Right cardiac atrium (tissue), 5 donors: ENCODE data around the gene LHPP. TPM values are rescaled to one million over a fixed set of nuclear protein-coding genes. Genes with fewer than 3 reads are reported as not detected.
A peak's percentile ranks its signal among the peaks of the same experiment; 100 is the strongest.

Experiments
- ATAC-seq, 2 donors: fragments of 200-7000 bp; cut with Tn5 transposase; one replicate each; pipeline versions ENCODE4 v1.8.0 to v1.9.1; 2020; ENCODE audit warnings: moderate library complexity in 2 of 2, mild to moderate bottlenecking in 1 of 2
- DNase-seq, 3 donors: peaks; one replicate each; pipeline ENCODE4 v3.0.0-alpha.2; 2020
- H3K27ac ChIP-seq: one replicate; pipeline ENCODE4 v1.5.1; 2013; ENCODE audit warnings: mild to moderate bottlenecking, low read length, control low read depth, moderate library complexity
- H3K27me3 ChIP-seq: one replicate; pipeline ENCODE4 v1.6.1; 2013; ENCODE audit not compliant: control insufficient read depth, insufficient read depth
- H3K4me1 ChIP-seq: one replicate; pipeline ENCODE4 v1.6.1; 2013; ENCODE audit warnings: low read length; ENCODE audit not compliant: control insufficient read depth, insufficient read depth
- H3K4me3 ChIP-seq: one replicate; pipeline ENCODE4 v1.5.1; 2013; ENCODE audit warnings: low read length, control low read depth
- H3K9me3 ChIP-seq: one replicate; pipeline ENCODE4 v1.6.1; 2013; ENCODE audit warnings: low read length; ENCODE audit not compliant: control insufficient read depth
- WGBS: extraction: QIAGEN DNeasy Blood & Tissue Kit; methylation state at CpG from one replicate; pipeline ENCODE4 v1.1.7; 2013; 5-methylcytosine and 5-hydroxymethylcytosine counted together
- intact Hi-C, 4 donors: fragments of 100-400 bp; cut with DNase I; formaldehyde crosslinking; loops; one replicate each; pipeline versions ENCODE4 v1.11.0 to v1.14.0; 2022 to 2023
- long read RNA-seq, 4 donors: library from polyadenylated mRNA; unstranded; transcript quantifications; one replicate each; pipeline ENCODE4 v2.0.0, GENCODE V29; 2020 to 2021
- polyA plus RNA-seq: library from polyadenylated mRNA; stranded (reverse); fragments of 200-250 nt; gene quantifications from one replicate; pipeline ENCODE4 v1.2.3, GENCODE V29; 2013
- total RNA-seq, 4 donors: library from RNA; stranded (reverse); fragmentation: NEBNext Ultra II Directional; extraction: Animal tissue kit (Norgen Biotek cat#: 25700); gene quantifications; one replicate each; pipeline ENCODE4 v1.2.1, GENCODE V29; 2021
- donor health status: healthy with polysubstance abuse.
- donor health status: DM: no; HTN: yes; CAD: no.
- donor health status: DM: no; HTN: no; CAD: no.
- donor health status: DM: no; HTN: yes; CAD: no; lungs with severe emphysema.
- donor health status: DM: yes; HTN: yes; CAD: no.

Gene LHPP, protein sequence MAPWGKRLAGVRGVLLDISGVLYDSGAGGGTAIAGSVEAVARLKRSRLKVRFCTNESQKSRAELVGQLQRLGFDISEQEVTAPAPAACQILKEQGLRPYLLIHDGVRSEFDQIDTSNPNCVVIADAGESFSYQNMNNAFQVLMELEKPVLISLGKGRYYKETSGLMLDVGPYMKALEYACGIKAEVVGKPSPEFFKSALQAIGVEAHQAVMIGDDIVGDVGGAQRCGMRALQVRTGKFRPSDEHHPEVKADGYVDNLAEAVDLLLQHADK
- total RNA-seq (10 to 100 TPM; 18.3 to 24.9 (median 20.0) TPM), polyA plus RNA-seq (17.8 TPM)
- long read RNA-seq, donor 1, transcript LHPP-202 (7 exons, 1,622 nt), result major isoform, 24 of 47 reads
- long read RNA-seq, donor 1, transcript LHPP-203 (6 exons, 840 nt), result minor isoform, 5 of 47 reads
- long read RNA-seq, donor 1, partial matches to known transcripts, result 3 of 47 reads
- long read RNA-seq, donor 1, other reads (novel, unspliced or antisense), result 14 of 47 reads
- long read RNA-seq, donor 2, transcript LHPP-202 (7 exons, 1,622 nt), result major isoform, 8 of 19 reads
- long read RNA-seq, donor 2, transcript LHPP-203 (6 exons, 840 nt), result minor isoform, 5 of 19 reads
- long read RNA-seq, donor 2, partial matches to known transcripts, result 3 of 19 reads
- long read RNA-seq, donor 2, other reads (novel, unspliced or antisense), result 3 of 19 reads
- long read RNA-seq, donor 3, transcript LHPP-202 (7 exons, 1,622 nt), result major isoform, 13 of 24 reads
- long read RNA-seq, donor 3, partial matches to known transcripts, result 0 of 24 reads
- long read RNA-seq, donor 3, other reads (novel, unspliced or antisense), result 10 of 24 reads
- long read RNA-seq, donor 4, transcript LHPP-202 (7 exons, 1,622 nt), result major isoform, 11 of 24 reads
- long read RNA-seq, donor 4, transcript LHPP-203 (6 exons, 840 nt), result minor isoform, 5 of 24 reads
- long read RNA-seq, donor 4, partial matches to known transcripts, result 1 of 24 reads
- long read RNA-seq, donor 4, other reads (novel, unspliced or antisense), result 7 of 24 reads

GRCh38 chr10:124461642-124462347, at the start of gene LHPP:
TSS of gene LHPP (plus strand) at chr10:124461823. CDS start at chr10:124461863, 40 bp downstream.
- intact Hi-C loops, result no loop called here
- peak within 1 kb of the TSS; percentile 50 for H3K4me3 ChIP-seq
- DNase-seq, result peak; percentile 89 to 95 (median 95)
- ATAC-seq, result peak; percentile 97
- 1% methylated on average over 81 of the region's 81 CpGs for WGBS
- peak within 1 kb of the TSS; percentile 57 for H3K27ac ChIP-seq
- no peaks in the 10 kb centered on the region for H3K9me3 ChIP-seq
- no peaks in the 10 kb centered on the region for H3K27me3 ChIP-seq
- no peaks in the 10 kb centered on the region for H3K4me1 ChIP-seq

DNA sequence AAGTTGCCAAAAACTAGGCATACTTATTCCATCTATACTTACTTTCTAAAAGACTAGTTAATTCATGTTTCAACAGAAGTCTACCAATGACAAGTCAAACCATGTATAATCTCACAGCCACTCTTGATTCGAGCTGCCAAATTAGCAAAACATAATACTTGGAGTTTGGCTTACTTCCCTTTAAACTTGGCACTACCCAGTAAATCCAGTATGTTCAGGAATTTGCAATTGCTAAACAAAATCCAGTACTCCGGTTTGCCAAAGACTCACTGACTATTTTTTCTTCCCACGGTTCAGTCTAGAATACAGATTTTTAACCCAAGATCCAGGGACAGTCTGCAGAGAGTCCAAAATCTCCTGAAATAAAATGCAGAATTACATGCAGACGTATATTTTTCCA, 47.5 kb upstream of the LHPP start:
- intact Hi-C loops, result no loop called here
- Histone ChIP-seq H3K9me3 (no peaks in the 10 kb centered on the region), H3K4me3 (no peak overlapping the region), H3K27ac (no peak overlapping the region), H3K27me3 (no peaks in the 10 kb centered on the region), H3K4me1 (no peaks in the 10 kb centered on the region)
- DNase-seq, result no peak
- no peak for ATAC-seq
- 31% methylated on average over 4 of the region's 4 CpGs for WGBS

- intact Hi-C loops, result no loop called here
- Histone ChIP-seq H3K4me1 (no peaks in the 10 kb centered on the region), H3K27ac (no peak overlapping the region), H3K4me3 (no peak overlapping the region), H3K27me3 (no peaks in the 10 kb centered on the region), H3K9me3 (no peaks in the 10 kb centered on the region)
- DNase-seq (no peak), ATAC-seq (no peak)
- 71% methylated on average over 2 of the region's 2 CpGs for WGBS
These were observed 46.4 kb upstream of the LHPP start for GRCh38 chr10:124415210-124415609.

- WGBS, result 68% methylated on average over 6 of the region's 6 CpGs
- H3K9me3 ChIP-seq, result no peaks in the 10 kb centered on the region
- H3K4me3 ChIP-seq, result no peak overlapping the region
- H3K27ac ChIP-seq, result no peak overlapping the region
- ATAC-seq (no peak), DNase-seq (no peak)
- intact Hi-C loops, result no loop called here
- no peaks in the 10 kb centered on the region for H3K4me1 ChIP-seq
- H3K27me3 ChIP-seq, result no peaks in the 10 kb centered on the region
These were observed 44.9 kb upstream of the LHPP start for GRCh38 chr10:124416733-124417132.

GRCh38 chr10:124417895-124418725, 43.5 kb upstream of the LHPP start:
- 2% methylated on average over 64 of the region's 64 CpGs for WGBS
- peak; percentile 73 to 74 for ATAC-seq
- H3K4me3 ChIP-seq, result peak overlapping the region; percentile 90
- no peaks in the 10 kb centered on the region for H3K9me3 ChIP-seq
- DNase-seq, result peak; percentile 72 to 89 (median 87)
- peak overlapping the region; percentile 73 for H3K27ac ChIP-seq
- H3K4me1 ChIP-seq, result no peaks in the 10 kb centered on the region
- H3K27me3 ChIP-seq, result no peaks in the 10 kb centered on the region
- intact Hi-C loops, result no loop called here

- WGBS, result 3% methylated on average over 70 of the region's 70 CpGs
- Histone ChIP-seq H3K27ac (peak within 1 kb of the TSS; percentile 73), H3K4me3 (peak within 1 kb of the TSS; percentile 90), H3K4me1 (no peaks in the 10 kb centered on the region), H3K9me3 (no peaks in the 10 kb centered on the region), H3K27me3 (no peaks in the 10 kb centered on the region)
- peak; percentile 98 for ATAC-seq
- peak; percentile 98 to 99 (median 98) for DNase-seq
- intact Hi-C loops, result no loop called here
These were observed 42.7 kb upstream of the LHPP start, which contains the start of gene OAT for GRCh38 chr10:124418726-124419501. TSS of gene OAT (minus strand) at chr10:124418923. CDS start at chr10:124412171, 6,752 bp downstream.

- no peaks in the 10 kb centered on the region for H3K9me3 ChIP-seq
- H3K4me1 ChIP-seq, result no peaks in the 10 kb centered on the region
- no peak overlapping the region for H3K27ac ChIP-seq
- H3K4me3 ChIP-seq, result no peak overlapping the region
- DNase-seq (peak in 2 of 3 donors; percentile 54 to 62), ATAC-seq (no peak)
- 92% methylated on average over 10 of the region's 10 CpGs for WGBS
- H3K27me3 ChIP-seq, result no peaks in the 10 kb centered on the region
- intact Hi-C loops, result no loop called here
These were observed 42.0 kb upstream of the LHPP start for GRCh38 chr10:124419635-124420034.

- no peak overlapping the region for H3K4me3 ChIP-seq
- 24% methylated on average over 1 of the region's 1 CpG for WGBS
- intact Hi-C loops, result no loop called here
- H3K27me3 ChIP-seq, result no peaks in the 10 kb centered on the region
- no peak overlapping the region for H3K27ac ChIP-seq
- DNase-seq (no peak), ATAC-seq (no peak)
- H3K9me3 ChIP-seq, result no peaks in the 10 kb centered on the region
- no peaks in the 10 kb centered on the region for H3K4me1 ChIP-seq
These were observed 41.4 kb upstream of the LHPP start for GRCh38 chr10:124420254-124420653.

GRCh38 chr10:124422742-124423141, 38.9 kb upstream of the LHPP start:
- WGBS, result 75% methylated on average over 12 of the region's 12 CpGs
- intact Hi-C loops, result no loop called here
- Histone ChIP-seq H3K4me3 (no peak overlapping the region), H3K9me3 (no peaks in the 10 kb centered on the region), H3K27me3 (no peaks in the 10 kb centered on the region), H3K4me1 (no peaks in the 10 kb centered on the region), H3K27ac (no peak overlapping the region)
- no peak for DNase-seq
- no peak for ATAC-seq
